Measurements from ENCODE around the gene TPM1. TPM values are rescaled to one million over a fixed set of nuclear protein-coding genes. Genes with fewer than 3 reads are reported as not detected.

The TPM1 gene
- total RNA-seq, 1 experiment from 2014 or later: 22.5 TPM

DNA sequence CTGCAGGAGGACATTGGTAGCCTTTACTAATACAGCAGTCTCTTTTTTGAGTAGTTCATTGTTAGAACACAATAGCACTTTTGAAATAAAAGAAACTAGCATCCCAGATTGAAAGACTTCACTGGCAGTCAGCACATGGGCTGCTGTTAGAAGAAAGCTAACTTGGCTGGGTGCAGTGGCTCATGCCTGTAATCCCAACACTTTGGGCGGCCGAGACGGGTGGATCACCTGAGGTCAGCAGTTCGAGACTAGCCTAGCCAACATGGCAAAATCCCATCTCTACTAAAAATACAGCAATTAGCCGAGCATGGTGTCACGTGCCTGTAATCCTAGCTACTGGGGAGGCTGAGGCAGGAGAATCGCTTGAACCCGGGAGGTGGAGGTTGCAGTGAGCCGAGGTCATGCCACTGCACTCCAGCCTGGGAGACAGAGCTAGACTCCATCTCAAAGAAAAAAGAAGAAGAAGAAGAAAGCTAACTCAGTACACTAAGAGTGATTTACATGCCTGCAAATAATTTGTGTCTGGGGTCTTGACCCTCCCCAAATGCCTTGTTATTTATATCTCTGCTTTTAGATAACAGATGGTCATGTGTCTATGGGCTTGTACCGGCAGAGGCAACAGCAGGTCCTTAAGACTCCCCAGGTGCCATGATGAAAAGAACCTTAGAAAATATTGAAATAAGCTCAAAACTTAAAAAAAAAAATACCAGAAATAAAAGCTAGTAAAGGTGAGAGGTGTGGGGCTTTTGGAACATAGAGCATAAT is 9.7 kb downstream of the TPM1 start:
- no peak overlapping the region for H3K4me2 ChIP-seq (ENCODE audit: low read length)
- H3K27ac ChIP-seq (ENCODE audit: low read depth, low read length): no peak overlapping the region
- POLR2A ChIA-PET: no interaction called here

More for the DNA sequence above, 9.7 kb downstream of the TPM1 start:
- BruUV-seq (replicated peaks): no TSS peak
- TF ChIP-seq ELF1 (IDR thresholded peaks at IDR 0.05; ENCODE audit: borderline replicate concordance, low read depth) (no peak), CBX3 (IDR thresholded peaks at IDR 0.05; ENCODE audit: low read depth) (no peak), EGR1 (IDR thresholded peaks at IDR 0.05; ENCODE audit: low read depth) (no peak), EZH2 (IDR thresholded peaks at IDR 0.05) (no peak), TCF7L2 (IDR thresholded peaks at IDR 0.05; ENCODE audit: borderline replicate concordance, extremely low read depth, insufficient read depth, insufficient read length) (no peak), ZNF274 (IDR thresholded peaks at IDR 0.05; ENCODE audit: low read depth, low read length) (no peak), SRF (IDR thresholded peaks at IDR 0.05; ENCODE audit: low read depth) (no peak), CEBPB (IDR thresholded peaks at IDR 0.05; ENCODE audit: low read depth) (no peak), YY1 (IDR thresholded peaks at IDR 0.05; ENCODE audit: extremely low read depth, insufficient replicate concordance, low read depth, low read length) (no peak), POLR2AphosphoS5 (IDR thresholded peaks at IDR 0.05; ENCODE audit: low read depth, low read length) (no peak), RAD21 (IDR thresholded peaks at IDR 0.05; ENCODE audit: low read depth) (no peak), FOSL1 (IDR thresholded peaks at IDR 0.05; ENCODE audit: low read depth) (no peak), ZFX (IDR thresholded peaks at IDR 0.05) (no peak)
- TF ChIP-seq, protein P1, sequence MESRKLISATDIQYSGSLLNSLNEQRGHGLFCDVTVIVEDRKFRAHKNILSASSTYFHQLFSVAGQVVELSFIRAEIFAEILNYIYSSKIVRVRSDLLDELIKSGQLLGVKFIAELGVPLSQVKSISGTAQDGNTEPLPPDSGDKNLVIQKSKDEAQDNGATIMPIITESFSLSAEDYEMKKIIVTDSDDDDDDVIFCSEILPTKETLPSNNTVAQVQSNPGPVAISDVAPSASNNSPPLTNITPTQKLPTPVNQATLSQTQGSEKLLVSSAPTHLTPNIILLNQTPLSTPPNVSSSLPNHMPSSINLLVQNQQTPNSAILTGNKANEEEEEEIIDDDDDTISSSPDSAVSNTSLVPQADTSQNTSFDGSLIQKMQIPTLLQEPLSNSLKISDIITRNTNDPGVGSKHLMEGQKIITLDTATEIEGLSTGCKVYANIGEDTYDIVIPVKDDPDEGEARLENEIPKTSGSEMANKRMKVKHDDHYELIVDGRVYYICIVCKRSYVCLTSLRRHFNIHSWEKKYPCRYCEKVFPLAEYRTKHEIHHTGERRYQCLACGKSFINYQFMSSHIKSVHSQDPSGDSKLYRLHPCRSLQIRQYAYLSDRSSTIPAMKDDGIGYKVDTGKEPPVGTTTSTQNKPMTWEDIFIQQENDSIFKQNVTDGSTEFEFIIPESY (IDR thresholded peaks at IDR 0.05; ENCODE audit: extremely low read depth, insufficient replicate concordance, low read length): no peak
- TF ChIP-seq, protein P2, sequence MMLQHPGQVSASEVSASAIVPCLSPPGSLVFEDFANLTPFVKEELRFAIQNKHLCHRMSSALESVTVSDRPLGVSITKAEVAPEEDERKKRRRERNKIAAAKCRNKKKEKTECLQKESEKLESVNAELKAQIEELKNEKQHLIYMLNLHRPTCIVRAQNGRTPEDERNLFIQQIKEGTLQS (IDR thresholded peaks at IDR 0.05): no peak
- Histone ChIP-seq H3K27me3 (ENCODE audit: insufficient read depth, low read length) (no peaks in the 10 kb centered on the region), H3K79me2 (ENCODE audit: insufficient read depth, low read length) (no peaks in the 10 kb centered on the region; the same call in 1 of the 2 replicates), H2AFZ (ENCODE audit: low read depth, low read length, poor library complexity, severe bottlenecking) (no peak overlapping the region), H3K9me3 (ENCODE audit: control insufficient read depth in 1 of 2, insufficient read depth in 1 of 2, low read depth in 1 of 2, low read length in 2 of 2) (no peaks in the 10 kb centered on the region), H3K9me2 (ENCODE audit: insufficient read depth) (no peaks in the 10 kb centered on the region), H3K4me1 (ENCODE audit: control insufficient read depth in 1 of 2, insufficient read depth in 2 of 2, low read length in 2 of 2) (peaks cover 11 to 26% of the 10 kb centered on the region in 2 experiments), H3K4me3 (replicated peaks in 1 of 2; ENCODE audit: low read depth in 1 of 2, low read length in 2 of 2) (no peak overlapping the region), H3K36me3 (ENCODE audit: control insufficient read depth in 1 of 2, insufficient read depth in 2 of 2, low read length in 2 of 2) (no peaks in the 10 kb centered on the region), H4K20me1 (ENCODE audit: insufficient read depth) (no peaks in the 10 kb centered on the region), H3K9ac (ENCODE audit: low read length) (no peak overlapping the region)
- ChIA-PET CTCF (interaction anchor here (0.6 kb wide), 1 partner anchor 219 kb away, joined by 4 read pairs; no protein-coding TSS in a partner anchor), RAD21 (ENCODE audit: low non-redundant PET in 1 of 2, low total read pairs in 2 of 2, uncharacterized antibody in 2 of 2, unreplicated experiment in 2 of 2) (no interaction called here)
- ATAC-seq: no peak
- intact Hi-C loops (cut with micrococcal nuclease): no loop called here
- no peak for DNase-seq (ENCODE audit: low read depth, low spot score)

Data from HCT116 (cell line).